NB4 (cell line): Measurements from ENCODE around the gene STMN3.

Source experiments
- DNase-seq: peaks from one replicate; pipeline ENCODE4 v3.0.0; 2010; ENCODE audit warnings: low read depth
- H3K4me3 ChIP-seq: one replicate; pipeline ENCODE4 v1.5.1; 2011; ENCODE audit warnings: mild to moderate bottlenecking, low read depth, low read length, moderate library complexity
- CTCF ChIP-seq: IDR thresholded peaks from one replicate; pipeline ENCODE4 v1.5.1; 2012; ENCODE audit warnings: low read depth, low read length
- MAX ChIP-seq: IDR thresholded peaks from 2 replicates; pipeline ENCODE4 v1.6.1; 2011; ENCODE audit warnings: low read depth, low read length
- MYC ChIP-seq: IDR thresholded peaks from 2 replicates; pipeline ENCODE4 v1.6.1; 2011; ENCODE audit warnings: low read depth, low read length
- POLR2A ChIP-seq: IDR thresholded peaks from 2 replicates; pipeline ENCODE4 v1.6.1; 2011; ENCODE audit warnings: mild to moderate bottlenecking; ENCODE audit not compliant: insufficient read length; ENCODE audit errors: extremely low read depth

STMN3 gene

GRCh38 chr20:63597651-63598478 is 55.4 kb downstream of the STMN3 start:
- DNase-seq = no peak

GRCh38 chr20:63596423-63596822 is 56.8 kb downstream of the STMN3 start:
- no peak for DNase-seq
- no peak overlapping the region for H3K4me3 ChIP-seq
- no peak for TF ChIP-seq CTCF
- TF ChIP-seq MAX = no peak
- TF ChIP-seq POLR2A = no peak
- no peak for TF ChIP-seq MYC

More at GRCh38 chr20:63597651-63598478, 55.4 kb downstream of the STMN3 start:
- H3K4me3 ChIP-seq = no peak overlapping the region
- TF ChIP-seq CTCF = no peak

- H3K4me3 ChIP-seq = no peak overlapping the region
- TF ChIP-seq POLR2A (no peak), MYC (no peak), MAX (no peak), CTCF (no peak)
- no peak for DNase-seq
Observed at GRCh38 chr20:63595416-63596127, 57.7 kb downstream of the STMN3 start.

- no peak for DNase-seq
- no peak for TF ChIP-seq CTCF
- no peak for TF ChIP-seq MYC
- no peak for TF ChIP-seq POLR2A
- no peak for TF ChIP-seq MAX
- no peak overlapping the region for H3K4me3 ChIP-seq
Observed at GRCh38 chr20:63594043-63594561, 59.1 kb downstream of the STMN3 start.

- DNase-seq = no peak
- no peak overlapping the region for H3K4me3 ChIP-seq
- TF ChIP-seq POLR2A (no peak), MAX (no peak), MYC (no peak), CTCF (no peak)
Observed at GRCh38 chr20:63592661-63593060, 60.6 kb downstream of the STMN3 start.
